ENCODE measurements around the gene TTI1.

TTI1 gene

DNA sequence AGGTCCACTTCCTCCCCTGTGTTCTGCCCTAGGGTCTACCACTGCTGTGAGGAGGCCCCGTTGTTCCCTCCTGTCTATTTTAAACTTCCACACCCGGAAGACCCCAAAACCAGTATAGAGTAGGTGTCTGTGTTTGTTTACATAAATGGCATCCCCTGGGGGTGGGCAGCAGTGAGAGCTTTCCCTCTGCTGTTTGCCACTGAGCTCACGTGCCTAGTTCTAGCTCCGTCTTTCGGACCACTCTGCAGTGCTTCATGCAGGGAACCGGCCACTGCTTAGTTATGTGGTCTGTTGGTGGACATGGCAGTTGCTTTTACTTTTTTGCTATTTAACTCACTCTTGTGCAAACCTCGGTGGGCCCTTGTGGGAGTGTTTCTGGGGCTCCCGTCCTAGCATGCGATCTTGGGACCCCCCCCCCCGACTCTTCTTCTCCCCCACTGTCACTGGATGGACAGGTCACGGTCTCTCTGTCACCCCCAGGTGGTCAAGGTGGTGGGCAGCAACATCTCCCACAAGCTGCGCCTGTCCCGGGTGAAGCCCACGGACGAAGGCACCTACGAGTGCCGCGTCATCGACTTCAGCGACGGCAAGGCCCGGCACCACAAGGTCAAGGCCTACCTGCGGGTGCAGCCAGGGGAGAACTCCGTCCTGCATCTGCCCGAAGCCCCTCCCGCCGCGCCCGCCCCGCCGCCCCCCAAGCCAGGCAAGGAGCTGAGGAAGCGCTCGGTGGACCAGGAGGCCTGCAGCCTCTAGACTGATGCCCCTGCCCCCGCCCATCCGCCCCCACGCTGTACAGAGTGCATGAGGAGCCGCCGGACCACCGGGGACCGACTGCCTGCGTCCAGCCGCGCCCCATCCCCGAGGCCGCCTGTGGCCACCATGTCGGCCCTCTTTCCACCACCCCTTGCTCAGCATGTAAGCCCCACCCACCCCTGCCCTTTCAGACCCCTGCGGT, 89.5 kb downstream of the TTI1 start:
- no peak for FAIRE-seq
- DNase-seq (ENCODE audit: extremely low spot score, insufficient read length, low read depth) = no peak

DNA sequence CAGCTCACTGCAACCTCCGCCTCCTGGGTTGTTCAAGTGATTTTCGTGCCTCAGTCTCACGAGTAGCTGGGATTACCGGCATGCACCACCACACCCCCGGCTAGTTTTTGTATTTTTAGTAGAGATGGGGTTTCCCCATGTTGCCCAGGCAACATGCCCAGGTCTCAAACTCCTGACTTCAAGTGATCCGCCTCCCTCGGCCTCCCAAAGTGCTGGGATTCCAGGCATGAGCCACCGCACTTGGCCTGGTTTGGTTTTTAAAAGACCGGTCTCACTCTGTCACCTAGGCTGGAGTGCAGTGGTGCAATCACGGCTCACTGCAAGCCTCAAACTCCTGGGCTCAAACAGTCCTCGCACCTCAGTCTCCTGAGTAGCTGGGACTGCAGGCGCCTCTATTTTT, 90.2 kb downstream of the TTI1 start:
- DNase-seq (ENCODE audit: extremely low spot score, insufficient read length, low read depth) (no peak), FAIRE-seq (no peak)

- FAIRE-seq (no peak), DNase-seq (ENCODE audit: extremely low spot score, insufficient read length, low read depth) (no peak)
Observed at GRCh38 chr20:37941992-37942391, 91.3 kb downstream of the TTI1 start.

DNA sequence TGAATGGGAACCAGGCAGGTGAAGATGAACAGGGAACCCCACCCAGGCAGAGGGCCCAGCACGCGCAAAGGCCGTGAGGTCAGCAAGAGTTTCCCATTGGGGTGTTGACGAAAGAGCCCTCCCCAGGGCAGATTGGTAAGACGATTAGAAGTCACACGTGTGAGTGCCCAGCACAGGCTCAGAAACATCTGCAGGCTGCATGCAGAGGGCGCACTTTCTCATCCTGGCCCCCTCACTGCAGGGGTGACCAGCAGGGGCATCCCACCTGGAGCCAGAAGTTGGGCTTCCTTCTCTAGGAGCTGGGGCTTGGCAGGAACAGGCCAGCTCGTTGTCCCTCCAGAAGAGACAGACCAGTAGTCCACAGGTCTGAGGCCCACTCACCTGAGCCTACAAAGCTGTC, 91.9 kb downstream of the TTI1 start:
- no peak for FAIRE-seq
- no peak for DNase-seq (ENCODE audit: extremely low spot score, insufficient read length, low read depth)

DNA sequence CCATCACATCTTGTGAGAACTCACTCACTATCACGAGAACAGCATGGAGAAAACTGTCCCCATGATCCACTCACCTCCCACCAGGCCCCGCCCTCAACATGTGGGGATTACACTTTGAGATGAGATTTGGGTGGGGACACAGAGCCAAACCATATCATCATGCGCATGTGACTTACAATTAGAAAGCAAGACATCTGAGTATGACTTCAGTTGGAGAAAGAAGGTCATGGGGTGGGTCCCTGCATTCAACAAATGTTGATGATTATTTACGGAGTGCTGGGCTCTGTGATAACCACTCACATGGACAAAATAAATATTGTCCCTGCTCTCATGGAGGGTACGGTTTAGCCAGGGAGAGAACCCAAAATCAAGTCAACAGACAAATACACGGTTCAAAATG, 92.4 kb downstream of the TTI1 start:
- DNase-seq (ENCODE audit: extremely low spot score, insufficient read length, low read depth) (no peak), FAIRE-seq (no peak)

GRCh38 chr20:37939701-37940560, 93.3 kb downstream of the TTI1 start:
- DNase-seq (ENCODE audit: extremely low spot score, insufficient read length, low read depth) = no peak
- FAIRE-seq = no peak

- DNase-seq (ENCODE audit: extremely low spot score, insufficient read length, low read depth) = no peak
- FAIRE-seq = no peak
Observed at GRCh38 chr20:37938954-37939353, 94.3 kb downstream of the TTI1 start.

DNA sequence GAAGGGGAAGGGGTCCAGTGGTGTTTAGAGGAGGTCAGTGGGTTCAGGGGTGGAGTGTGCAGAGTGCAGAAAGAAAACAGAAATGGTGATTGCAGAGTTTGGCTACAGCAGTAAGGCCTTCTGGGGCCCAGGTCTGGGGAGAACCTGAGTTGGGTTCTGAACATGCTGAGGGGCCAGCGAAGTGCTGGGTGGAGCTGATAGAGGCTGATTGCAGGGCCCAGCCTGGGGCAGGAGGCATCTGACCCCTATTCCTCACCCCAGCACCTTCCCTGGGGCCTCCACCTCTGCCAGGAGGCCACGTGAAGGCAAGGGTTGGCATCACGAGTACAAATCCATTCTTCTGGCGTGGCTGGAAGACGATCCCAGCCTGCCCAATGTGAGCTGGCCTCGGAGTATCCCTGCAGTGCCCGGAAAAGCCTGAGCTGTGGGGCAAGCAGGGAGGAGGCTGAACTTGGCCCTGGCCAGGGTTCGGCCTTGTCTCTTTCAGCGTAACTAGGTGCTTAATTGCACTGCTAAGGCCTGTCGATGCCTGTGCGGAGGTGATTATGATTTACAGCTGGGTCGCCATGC, 95.0 kb downstream of the TTI1 start:
- FAIRE-seq = no peak
- no peak for DNase-seq (ENCODE audit: extremely low spot score, insufficient read length, low read depth)

- no peak for FAIRE-seq
Observed at GRCh38 chr20:37937686-37938085, 95.6 kb downstream of the TTI1 start.

GRCh38 chr20:37936451-37936850, 96.8 kb downstream of the TTI1 start:
- FAIRE-seq = no peak
- no peak for DNase-seq (ENCODE audit: extremely low spot score, insufficient read length, low read depth)

More at GRCh38 chr20:37937686-37938085, 95.6 kb downstream of the TTI1 start:
- DNase-seq (ENCODE audit: extremely low spot score, insufficient read length, low read depth) = no peak

GRCh38 chr20:37936041-37936440, 97.2 kb downstream of the TTI1 start:
- FAIRE-seq = no peak

DNA sequence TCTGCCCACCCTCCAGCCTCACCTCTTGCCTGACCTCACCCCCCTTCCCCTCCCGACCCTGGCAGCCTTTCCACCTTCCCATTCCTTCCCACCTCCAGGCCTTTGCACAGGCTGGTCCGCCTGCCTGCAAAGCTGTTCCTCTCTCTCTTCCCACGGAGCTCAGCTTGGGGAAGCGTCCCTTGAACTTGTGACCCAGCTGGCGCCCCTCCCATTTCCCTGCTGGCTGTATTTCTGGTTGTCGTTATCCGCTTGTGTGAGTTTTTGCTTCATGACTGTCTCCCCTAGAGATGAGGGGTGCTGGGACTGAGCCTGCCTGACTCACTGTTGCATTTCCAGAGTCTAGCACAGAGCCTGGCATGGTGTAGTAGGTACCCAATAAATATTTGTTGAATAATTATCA, 97.8 kb downstream of the TTI1 start:
- no peak for DNase-seq (ENCODE audit: extremely low spot score, insufficient read length, low read depth)
- FAIRE-seq = no peak

More at GRCh38 chr20:37936041-37936440, 97.2 kb downstream of the TTI1 start:
- no peak for DNase-seq (ENCODE audit: extremely low spot score, insufficient read length, low read depth)

DNA sequence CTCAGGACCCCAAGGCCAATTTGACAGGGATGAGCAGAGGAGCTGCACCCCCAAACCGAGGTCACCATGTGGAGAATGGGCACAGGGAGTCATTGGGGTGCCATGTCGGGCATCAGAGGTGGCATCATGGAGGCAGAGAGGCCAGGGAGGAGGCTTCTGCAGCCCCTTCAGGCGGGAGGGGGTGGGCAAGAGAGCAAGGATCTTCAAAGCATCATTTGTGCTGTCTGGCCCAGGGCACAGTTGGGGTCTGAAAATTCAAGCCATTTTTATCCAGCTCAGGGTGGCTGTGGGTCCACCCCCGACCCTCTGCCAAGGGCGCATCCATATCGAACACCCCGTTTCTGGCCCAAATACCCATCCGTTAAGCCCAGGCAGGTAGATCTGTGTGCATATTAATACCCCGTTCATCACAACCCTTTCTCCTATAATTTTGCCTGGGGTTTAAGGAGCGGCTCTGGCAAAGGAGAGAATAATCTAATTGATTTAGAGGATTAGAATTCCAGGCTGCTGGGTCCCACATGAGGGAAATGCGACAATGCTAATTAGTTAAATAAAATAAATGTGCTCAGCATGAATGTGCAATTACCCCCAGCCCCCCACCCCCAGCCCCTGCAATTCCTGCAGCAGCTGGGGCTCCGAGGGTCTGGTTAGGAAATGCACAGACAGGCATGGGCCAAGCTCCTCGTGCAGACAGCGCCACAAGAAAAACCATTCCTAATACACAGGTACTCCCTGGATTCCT, 98.5 kb downstream of the TTI1 start:
- DNase-seq (ENCODE audit: extremely low spot score, insufficient read length, low read depth) (no peak), FAIRE-seq (no peak)

GRCh38 chr20:37933786-37934633, 99.2 kb downstream of the TTI1 start:
- FAIRE-seq = no peak

More at GRCh38 chr20:37933786-37934633, 99.2 kb downstream of the TTI1 start:
- no peak for DNase-seq (ENCODE audit: extremely low spot score, insufficient read length, low read depth)

Data from GM18507 (cell line).